MM.1S (cell line): Measurements from ENCODE around the gene PRKD1.

Experiments used
- DNase-seq: peaks from one replicate; pipeline ENCODE4 v3.0.0-alpha.2; 2015
- H2AFZ ChIP-seq: fragments of 300-600 bp; sonication (generic); 2 replicates; pipeline ENCODE4 v1.6.0; 2016; ENCODE audit warnings: antibody characterized with exemption, low read length
- H3F3A ChIP-seq: fragments of 300-600 bp; sonication (generic); 2 replicates; pipeline ENCODE4 v1.6.1; 2016; ENCODE audit warnings: mild to moderate bottlenecking, antibody characterized with exemption, low read length, moderate library complexity, mixed read lengths; ENCODE audit not compliant: insufficient read depth
- H3K27ac ChIP-seq: fragments of 300-600 bp; sonication (generic); 2 replicates; pipeline ENCODE4 v1.5.1; 2016; ENCODE audit warnings: mild to moderate bottlenecking, low read length
- H3K27me3 ChIP-seq: fragments of 300-600 bp; sonication (generic); replicated peaks from 2 replicates; pipeline ENCODE4 v1.6.0; 2016; ENCODE audit warnings: low read length; ENCODE audit not compliant: insufficient read depth
- H3K36me3 ChIP-seq: fragments of 300-600 bp; sonication (generic); replicated peaks from 2 replicates; pipeline ENCODE4 v1.6.1; 2016; ENCODE audit warnings: mild to moderate bottlenecking, low read length, mixed read lengths; ENCODE audit not compliant: insufficient read depth
- H3K4me1 ChIP-seq: fragments of 300-600 bp; sonication (generic); 2 replicates; pipeline ENCODE4 v1.6.1; 2016; ENCODE audit warnings: low read length, mixed read lengths
- H3K4me2 ChIP-seq: fragments of 300-600 bp; sonication (generic); 2 replicates; pipeline ENCODE4 v1.6.0; 2016; ENCODE audit warnings: low read depth, low read length
- H3K4me3 ChIP-seq: fragments of 300-600 bp; sonication (generic); 2 replicates; pipeline ENCODE4 v1.5.1; 2016; ENCODE audit warnings: low read length, mixed read lengths
- H3K79me2 ChIP-seq: fragments of 300-600 bp; sonication (generic); 2 replicates; pipeline ENCODE4 v1.6.1; 2016; ENCODE audit warnings: mixed run types, low read length, mixed read lengths
- H3K9ac ChIP-seq: fragments of 300-600 bp; sonication (generic); 2 replicates; pipeline ENCODE4 v1.6.1; 2016; ENCODE audit warnings: low read length, mixed read lengths
- H3K9me2 ChIP-seq: fragments of 300-600 bp; sonication (generic); replicated peaks from 2 replicates; pipeline ENCODE4 v1.6.1; 2016; ENCODE audit warnings: mild to moderate bottlenecking, low read length, mixed read lengths; ENCODE audit not compliant: insufficient read depth
- H3K9me3 ChIP-seq: fragments of 300-600 bp; sonication (generic); replicated peaks from 2 replicates; pipeline ENCODE4 v1.6.1; 2016; ENCODE audit warnings: mild to moderate bottlenecking, low read length, mixed read lengths; ENCODE audit not compliant: insufficient read depth
- H4K20me1 ChIP-seq: fragments of 300-600 bp; sonication (generic); 2 replicates; pipeline ENCODE4 v1.6.1; 2016; ENCODE audit warnings: mild to moderate bottlenecking, low read length, moderate library complexity, mixed read lengths; ENCODE audit not compliant: insufficient read depth
- EZH2 ChIP-seq: fragments of 300-600 bp; sonication (generic); optimal IDR thresholded peaks from 2 replicates; pipeline ENCODE3; 2017; ENCODE audit warnings: low read depth, mild to moderate bottlenecking, antibody characterized with exemption, low read length, mixed read lengths
- EZH2phosphoT487 ChIP-seq: fragments of 300-600 bp; sonication (generic); IDR thresholded peaks from 2 replicates; pipeline ENCODE4 v1.6.1; 2018; ENCODE audit warnings: antibody characterized with exemption, low read length
- TF ChIP-seq, protein P1 (sequence below): fragments of 300-600 bp; sonication (generic); IDR thresholded peaks from 2 replicates; pipeline ENCODE4 v1.5.1; 2016; ENCODE audit warnings: antibody characterized with exemption, low read length, mixed read lengths

Gene PRKD1

DNA sequence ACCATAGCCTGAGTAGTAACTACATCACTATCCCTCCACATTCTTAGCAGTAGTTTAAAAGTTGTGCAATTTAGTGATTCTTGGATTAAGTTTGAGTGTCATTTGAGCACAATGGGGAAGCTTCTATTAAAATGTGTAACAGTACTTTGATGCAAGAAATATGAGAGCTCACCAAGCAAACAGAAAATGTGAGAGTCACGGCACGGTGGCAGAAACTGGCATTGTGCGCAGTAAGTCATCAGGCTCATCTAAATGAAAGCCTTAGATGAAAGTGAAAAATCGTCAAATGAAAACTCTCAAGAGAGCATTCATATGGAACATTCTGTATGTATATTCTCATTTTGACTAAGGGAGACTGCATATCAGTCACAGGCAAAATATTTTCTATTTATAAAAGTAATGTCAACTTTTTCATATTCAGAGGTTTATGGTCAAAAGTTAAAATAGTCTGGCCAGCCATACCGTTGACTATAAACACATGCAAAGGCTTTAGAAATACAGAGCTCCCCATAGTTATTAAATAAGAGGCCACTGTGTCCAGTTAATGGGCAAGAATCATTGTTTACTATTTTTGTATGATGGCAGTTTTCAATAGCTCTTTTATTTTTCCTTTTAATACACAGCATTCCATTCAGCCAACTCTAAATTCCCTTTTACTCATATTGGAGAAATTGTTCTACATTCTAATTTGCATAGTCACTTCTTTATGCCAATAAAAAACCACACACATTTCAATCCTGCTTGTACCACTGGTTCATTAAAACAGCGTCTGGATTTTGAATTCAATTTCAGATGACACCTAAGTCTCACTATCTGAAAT, 167.9 kb downstream of the PRKD1 start:
- H3K27me3 ChIP-seq, result no peaks in the 10 kb centered on the region
- no peaks in the 10 kb centered on the region for H3K4me1 ChIP-seq
- H3K9me3 ChIP-seq, result no peaks in the 10 kb centered on the region
- no peak overlapping the region for H3K4me2 ChIP-seq
- no peaks in the 10 kb centered on the region for H3K9me2 ChIP-seq
- DNase-seq, result no peak
- H4K20me1 ChIP-seq, result no peaks in the 10 kb centered on the region
- no peaks in the 10 kb centered on the region for H3K79me2 ChIP-seq
- no peak overlapping the region for H3K4me3 ChIP-seq
- no peak overlapping the region for H3K27ac ChIP-seq
- no peaks in the 10 kb centered on the region for H3K36me3 ChIP-seq
- H3K9ac ChIP-seq, result no peak overlapping the region
- no peak overlapping the region for H2AFZ ChIP-seq
- no peaks in the 10 kb centered on the region for H3F3A ChIP-seq
- TF ChIP-seq EZH2phosphoT487 (no peak), EZH2 (no peak)
- TF ChIP-seq, protein P1, sequence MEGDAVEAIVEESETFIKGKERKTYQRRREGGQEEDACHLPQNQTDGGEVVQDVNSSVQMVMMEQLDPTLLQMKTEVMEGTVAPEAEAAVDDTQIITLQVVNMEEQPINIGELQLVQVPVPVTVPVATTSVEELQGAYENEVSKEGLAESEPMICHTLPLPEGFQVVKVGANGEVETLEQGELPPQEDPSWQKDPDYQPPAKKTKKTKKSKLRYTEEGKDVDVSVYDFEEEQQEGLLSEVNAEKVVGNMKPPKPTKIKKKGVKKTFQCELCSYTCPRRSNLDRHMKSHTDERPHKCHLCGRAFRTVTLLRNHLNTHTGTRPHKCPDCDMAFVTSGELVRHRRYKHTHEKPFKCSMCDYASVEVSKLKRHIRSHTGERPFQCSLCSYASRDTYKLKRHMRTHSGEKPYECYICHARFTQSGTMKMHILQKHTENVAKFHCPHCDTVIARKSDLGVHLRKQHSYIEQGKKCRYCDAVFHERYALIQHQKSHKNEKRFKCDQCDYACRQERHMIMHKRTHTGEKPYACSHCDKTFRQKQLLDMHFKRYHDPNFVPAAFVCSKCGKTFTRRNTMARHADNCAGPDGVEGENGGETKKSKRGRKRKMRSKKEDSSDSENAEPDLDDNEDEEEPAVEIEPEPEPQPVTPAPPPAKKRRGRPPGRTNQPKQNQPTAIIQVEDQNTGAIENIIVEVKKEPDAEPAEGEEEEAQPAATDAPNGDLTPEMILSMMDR, result no peak

DNA sequence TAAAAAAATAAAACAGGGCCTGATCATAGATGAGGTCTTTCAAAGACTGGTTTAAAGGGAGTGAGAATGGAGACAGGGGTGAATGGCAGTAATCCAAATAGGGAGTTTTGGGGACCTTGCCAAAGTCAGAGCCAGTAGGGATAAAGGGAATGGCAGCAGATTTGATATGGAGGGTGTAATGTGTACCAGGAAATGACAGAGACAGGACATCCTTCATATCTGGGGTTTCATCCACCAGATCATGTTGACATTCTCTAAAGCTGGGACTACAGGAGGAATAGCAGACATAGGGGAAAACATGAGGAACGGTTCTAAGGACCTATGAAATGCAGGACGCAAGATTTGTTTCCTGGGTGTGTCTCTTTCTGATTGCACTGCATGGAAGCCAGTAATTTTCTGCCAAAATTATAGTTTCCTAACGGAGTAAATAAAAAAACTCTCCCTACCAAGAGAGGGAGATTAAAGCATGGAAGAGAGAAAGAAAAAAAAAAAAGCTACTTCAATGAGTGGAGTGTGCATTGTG, 169.9 kb downstream of the PRKD1 start:
- H3F3A ChIP-seq, result no peaks in the 10 kb centered on the region
- no peaks in the 10 kb centered on the region for H4K20me1 ChIP-seq
- no peaks in the 10 kb centered on the region for H3K4me1 ChIP-seq
- no peak overlapping the region for H2AFZ ChIP-seq
- no peaks in the 10 kb centered on the region for H3K9me3 ChIP-seq
- no peak overlapping the region for H3K4me3 ChIP-seq
- no peak overlapping the region for H3K27ac ChIP-seq
- no peaks in the 10 kb centered on the region for H3K27me3 ChIP-seq
- no peak overlapping the region for H3K4me2 ChIP-seq
- H3K79me2 ChIP-seq, result no peaks in the 10 kb centered on the region
- no peak for TF ChIP-seq EZH2
- TF ChIP-seq, protein P1, result no peak
- no peak for TF ChIP-seq EZH2phosphoT487
- H3K36me3 ChIP-seq, result no peaks in the 10 kb centered on the region
- no peaks in the 10 kb centered on the region for H3K9me2 ChIP-seq
- H3K9ac ChIP-seq, result no peak overlapping the region
- no peak for DNase-seq

DNA sequence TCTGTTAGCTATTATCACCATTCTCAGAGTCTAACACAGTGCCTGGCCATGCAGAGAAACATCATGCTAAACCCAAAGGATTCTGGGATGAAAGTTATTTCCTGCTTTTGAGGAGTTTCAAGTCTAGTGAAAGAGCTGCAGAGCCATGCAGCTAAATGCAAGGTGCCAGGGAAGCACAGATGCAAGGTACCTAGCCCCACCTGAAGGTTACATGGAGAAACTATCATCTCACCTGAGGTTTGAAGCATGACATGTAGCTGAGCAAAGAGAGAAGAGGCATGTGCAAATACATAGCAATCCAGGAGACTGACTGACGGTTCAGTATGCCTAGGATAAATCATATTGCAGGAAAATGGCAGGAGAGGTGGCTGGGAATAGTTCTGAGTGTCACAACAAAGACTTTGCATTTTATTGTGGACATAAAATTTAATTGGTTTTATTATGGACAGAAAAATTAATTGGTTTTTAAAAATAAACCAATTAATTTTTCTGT, 170.4 kb downstream of the PRKD1 start:
- Histone ChIP-seq H3K9me3 (no peaks in the 10 kb centered on the region), H3K9me2 (no peaks in the 10 kb centered on the region), H3K27me3 (no peaks in the 10 kb centered on the region), H3K27ac (no peak overlapping the region), H3K4me1 (no peaks in the 10 kb centered on the region), H3K4me2 (no peak overlapping the region), H3F3A (no peaks in the 10 kb centered on the region), H3K4me3 (no peak overlapping the region), H3K9ac (no peak overlapping the region), H3K36me3 (no peaks in the 10 kb centered on the region), H3K79me2 (no peaks in the 10 kb centered on the region), H4K20me1 (no peaks in the 10 kb centered on the region), H2AFZ (no peak overlapping the region)
- DNase-seq, result no peak
- TF ChIP-seq EZH2phosphoT487 (no peak), EZH2 (no peak)
- TF ChIP-seq, protein P1, result no peak
